ENCODE data around the gene WIPI1. TPM values are rescaled to one million over a fixed set of nuclear protein-coding genes. Genes with fewer than 3 reads are reported as not detected.

WIPI1 gene
- total and polyA plus RNA-seq, 7 donors: 18.9 to 78.8 (median 28.5) TPM

GRCh38 chr17:68391561-68392268 lies 65.6 kb downstream of the WIPI1 start:
- no peak for TF ChIP-seq CTCF (IDR thresholded peaks at IDR 0.05)
- no peak for TF ChIP-seq POLR2A (IDR thresholded peaks at IDR 0.05)
- 90 to 92% methylated on average over 16 of the region's 16 CpGs for WGBS, 2 donors
- Histone ChIP-seq H3K27ac (peak overlapping the region in 1 of 4 donors; percentile 60), H3K4me1 (peaks cover 0 to 4% (median 1%) of the 10 kb centered on the region in 4 donors), H3K9me3 (peaks cover 0 to 7% (median 3%) of the 10 kb centered on the region in 4 donors), H3K4me3 (no peak overlapping the region), H3K36me3 (no peaks in the 10 kb centered on the region), H3K27me3 (no peaks in the 10 kb centered on the region)
- intact Hi-C loops (cut with DNase I): no loop called here
- peak; percentile 69 for DNase-seq

- TF ChIP-seq POLR2AphosphoS5 (IDR thresholded peaks at IDR 0.05) (no peak), POLR2A (IDR thresholded peaks at IDR 0.05) (no peak), EP300 (IDR thresholded peaks at IDR 0.05) (no peak), CTCF (IDR thresholded peaks at IDR 0.05) (no peak)
- intact Hi-C loops (cut with DNase I): no loop called here
- DNase-seq: peak; percentile 78
- H3K36me3 ChIP-seq: no peaks in the 10 kb centered on the region
- peaks cover 0 to 7% (median 3%) of the 10 kb centered on the region in 4 donors for H3K9me3 ChIP-seq
- H3K27me3 ChIP-seq: no peaks in the 10 kb centered on the region
- 82 to 85% methylated on average over 11 of the region's 11 CpGs for WGBS, 2 donors
- peak overlapping the region in 1 of 4 donors; percentile 60 for H3K27ac ChIP-seq
- H3K4me3 ChIP-seq: no peak overlapping the region
- peaks cover 0 to 11% (median 6%) of the 10 kb centered on the region in 4 donors for H3K4me1 ChIP-seq
These were observed 66.3 kb downstream of the WIPI1 start for GRCh38 chr17:68390888-68391545.

- Histone ChIP-seq H3K27ac (no peak overlapping the region), H3K36me3 (no peaks in the 10 kb centered on the region), H3K27me3 (no peaks in the 10 kb centered on the region), H3K4me1 (peaks cover 0 to 15% (median 8%) of the 10 kb centered on the region in 4 donors), H3K9me3 (no peaks in the 10 kb centered on the region), H3K4me3 (no peak overlapping the region)
- TF ChIP-seq POLR2A (IDR thresholded peaks at IDR 0.05) (no peak), CTCF (IDR thresholded peaks at IDR 0.05) (no peak), POLR2AphosphoS5 (IDR thresholded peaks at IDR 0.05) (no peak), EP300 (IDR thresholded peaks at IDR 0.05) (no peak)
- WGBS, 2 donors: 72 to 74% methylated on average over 7 of the region's 7 CpGs
- DNase-seq: peak; percentile 57
- intact Hi-C loops (cut with DNase I): no loop called here
These were observed 68.3 kb downstream of the WIPI1 start for GRCh38 chr17:68389041-68389440.

GRCh38 chr17:68387435-68388218 lies 69.7 kb downstream of the WIPI1 start:
- Histone ChIP-seq H3K27ac (no peak overlapping the region), H3K4me3 (no peak overlapping the region), H3K4me1 (peaks cover 0 to 15% (median 8%) of the 10 kb centered on the region in 4 donors), H3K36me3 (no peaks in the 10 kb centered on the region), H3K27me3 (no peaks in the 10 kb centered on the region), H3K9me3 (no peaks in the 10 kb centered on the region)
- 94 to 97% methylated on average over 6 of the region's 6 CpGs for WGBS, 2 donors
- DNase-seq: peak; percentile 13
- intact Hi-C loops (cut with DNase I): no loop called here
- no peak for TF ChIP-seq POLR2AphosphoS5 (IDR thresholded peaks at IDR 0.05)
- TF ChIP-seq CTCF (IDR thresholded peaks at IDR 0.05): no peak
- TF ChIP-seq POLR2A (IDR thresholded peaks at IDR 0.05): no peak
